Adrenal gland (tissue), 12 donors: ENCODE results near the gene MGST2. TPM values are rescaled to one million over a fixed set of nuclear protein-coding genes. Genes with fewer than 3 reads are reported as not detected.

Experiments used
- DNase-seq, 7 donors: peaks; one replicate each; pipeline ENCODE4 v3.0.0-alpha.2; 2019 to 2020
- H3K27ac ChIP-seq, 5 donors: fragments of 200-600 bp; sonication (generic) in 4 of 5; 1 replicate in 3 of 5; 2 replicates in 2 of 5; pipeline versions ENCODE4 v1.5.1 to v1.8.0; 2016 to 2020; ENCODE audit warnings: mild to moderate bottlenecking in 1 of 5
- H3K27me3 ChIP-seq: fragments of 200-600 bp; 2 replicates; pipeline ENCODE4 v1.8.0; 2021
- H3K36me3 ChIP-seq, 2 donors: fragments of 200-600 bp; replicated peaks in 1 of 2; 1 replicate in 1 of 2; 2 replicates in 1 of 2; pipeline versions ENCODE4 v1.5.1 to v1.8.0; 2018 to 2022
- H3K4me1 ChIP-seq, 2 donors: fragments of 200-600 bp; replicated peaks in 1 of 2; 1 replicate in 1 of 2; 2 replicates in 1 of 2; pipeline versions ENCODE4 v1.5.1 to v1.8.0; 2018 to 2021
- H3K4me3 ChIP-seq, 4 donors: fragments of 200-600 bp; sonication (generic) in 3 of 4; one replicate each; pipeline ENCODE4 v1.5.1; 2016 to 2018
- H3K9me3 ChIP-seq, 3 donors: fragments of 200-600 bp; sonication (generic) in 1 of 3; replicated peaks in 1 of 3; 1 replicate in 2 of 3; 2 replicates in 1 of 3; pipeline versions ENCODE4 v1.5.1 to v1.8.0; 2016 to 2021
- POLR2A ChIP-seq, 2 donors: fragments of 450-650 bp; IDR thresholded peaks; one replicate each; pipeline ENCODE4 v1.6.1; 2017; ENCODE audit warnings: antibody characterized with exemption in 2 of 2, mild to moderate bottlenecking in 2 of 2, moderate library complexity in 1 of 2
- WGBS, 4 donors: extraction: QIAGEN DNeasy Blood & Tissue Kit in 2 of 4; methylation state at CpG; one replicate each; pipeline versions ENCODE4 v1.1.5 to v1.1.7; 2013 to 2017; 5-methylcytosine and 5-hydroxymethylcytosine counted together
- intact Hi-C, 2 donors: fragments of 100-400 bp; cut with DNase I; formaldehyde crosslinking; loops; one replicate each; pipeline versions ENCODE4 v1.14.1 to v1.15.0; 2022 to 2023
- polyA plus RNA-seq, 3 donors: library from polyadenylated mRNA; stranded (reverse); fragments of 200-250 nt in 2 of 3; fragments of 350-450 nt in 1 of 3; fragmentation: Illumina TruSeq in 1 of 3; extraction: RNeasy Lipid Tissue Mini Kit (QIAGEN cat#74804) in 1 of 3; gene quantifications; one replicate each; pipeline ENCODE4 v1.2.3, GENCODE V29; 2013 to 2014
- total RNA-seq, 9 donors: library from RNA; depleted of rRNA in 4 of 9; stranded (reverse); fragments of >200 nt in 4 of 9; fragments of 120-200 nt in 1 of 9; fragmentation: NEBNext Ultra II Directional in 1 of 9; extraction: Animal tissue kit (Norgen Biotek cat#: 25700) in 1 of 9; gene quantifications; one replicate each; pipeline versions ENCODE4 v1.1.0 to v1.2.4, GENCODE V29; 2013 to 2023
- TF ChIP-seq, protein P1 (sequence below), 6 experiments: fragments of 450-650 bp in 4 of 6; fragments of 200-600 bp in 2 of 6; sonication (generic) in 1 of 6; IDR thresholded peaks; 1 replicate in 5 of 6; 2 replicates in 1 of 6; pipeline versions ENCODE4 v1.5.1 to v1.8.0; 2016 to 2021; ENCODE audit warnings: antibody characterized with exemption in 6 of 6, mild to moderate bottlenecking in 2 of 6, moderate library complexity in 1 of 6
- donor health status: healthy with polysubstance abuse.
- donor health status: Bipolar disorder and iron deficiency.
- donor health status: DM: yes; HTN: yes; CAD: no.
- donor health status: DM: no; HTN: no; CAD: no.
- donor health status: DM: no; HTN: no; CAD: no.
- donor health status: DM: yes; HTN: yes; CAD: no.

Gene MGST2
- total and polyA plus RNA-seq, 12 donors: 95.5 to 271 (median 134) TPM

DNA sequence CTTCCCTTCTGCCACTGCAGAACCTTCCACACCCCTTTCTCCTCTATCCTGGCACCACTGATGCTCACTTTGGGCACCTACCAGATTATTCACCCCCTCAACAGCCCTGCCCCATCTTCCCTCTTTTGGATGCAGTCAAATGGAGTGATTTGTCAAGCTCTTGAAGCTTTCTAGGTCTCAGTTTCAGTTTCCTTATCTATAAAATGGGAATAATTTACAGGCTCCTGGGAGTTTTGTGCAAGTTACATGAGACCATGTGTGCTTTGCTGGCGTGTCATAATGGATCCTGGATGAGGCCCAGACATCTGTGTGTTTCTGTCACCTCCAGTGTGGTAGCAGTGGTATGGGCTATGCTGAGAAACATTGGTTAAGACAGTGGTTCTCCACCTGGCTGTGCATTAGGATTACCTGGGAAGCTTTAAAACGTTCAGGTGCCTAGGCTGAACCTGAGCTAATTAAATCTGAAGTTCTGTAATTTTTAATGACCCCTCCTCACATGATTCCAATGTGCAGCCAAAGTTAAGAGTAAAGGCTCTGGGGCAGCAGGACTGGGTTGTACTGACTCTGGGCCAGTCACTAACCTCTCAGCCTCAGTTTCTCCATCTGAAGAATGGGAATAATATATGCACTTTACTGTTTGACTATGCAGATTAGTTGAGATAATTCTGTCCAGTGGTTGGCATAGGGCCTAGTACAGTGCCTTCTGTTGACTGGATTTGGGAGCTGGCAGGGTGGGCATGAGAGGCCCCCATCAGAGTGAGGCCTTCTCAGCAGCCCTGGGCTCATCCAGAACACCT is 6.8 kb upstream of the MGST2 start:
- Histone ChIP-seq H3K27ac (peak overlapping the region in 2 of 5 donors; percentile 57 to 73), H3K4me3 (no peak overlapping the region), H3K27me3 (no peaks in the 10 kb centered on the region), H3K9me3 (no peaks in the 10 kb centered on the region), H3K36me3 (no peaks in the 10 kb centered on the region), H3K4me1 (peaks cover 10 to 19% of the 10 kb centered on the region in 2 donors)
- DNase-seq: no peak
- TF ChIP-seq, protein P1, sequence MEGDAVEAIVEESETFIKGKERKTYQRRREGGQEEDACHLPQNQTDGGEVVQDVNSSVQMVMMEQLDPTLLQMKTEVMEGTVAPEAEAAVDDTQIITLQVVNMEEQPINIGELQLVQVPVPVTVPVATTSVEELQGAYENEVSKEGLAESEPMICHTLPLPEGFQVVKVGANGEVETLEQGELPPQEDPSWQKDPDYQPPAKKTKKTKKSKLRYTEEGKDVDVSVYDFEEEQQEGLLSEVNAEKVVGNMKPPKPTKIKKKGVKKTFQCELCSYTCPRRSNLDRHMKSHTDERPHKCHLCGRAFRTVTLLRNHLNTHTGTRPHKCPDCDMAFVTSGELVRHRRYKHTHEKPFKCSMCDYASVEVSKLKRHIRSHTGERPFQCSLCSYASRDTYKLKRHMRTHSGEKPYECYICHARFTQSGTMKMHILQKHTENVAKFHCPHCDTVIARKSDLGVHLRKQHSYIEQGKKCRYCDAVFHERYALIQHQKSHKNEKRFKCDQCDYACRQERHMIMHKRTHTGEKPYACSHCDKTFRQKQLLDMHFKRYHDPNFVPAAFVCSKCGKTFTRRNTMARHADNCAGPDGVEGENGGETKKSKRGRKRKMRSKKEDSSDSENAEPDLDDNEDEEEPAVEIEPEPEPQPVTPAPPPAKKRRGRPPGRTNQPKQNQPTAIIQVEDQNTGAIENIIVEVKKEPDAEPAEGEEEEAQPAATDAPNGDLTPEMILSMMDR (IDR thresholded peaks at IDR 0.05): no peak
- TF ChIP-seq POLR2A (IDR thresholded peaks at IDR 0.05): no peak
- WGBS, 4 donors: 80 to 89% (median 86%) methylated on average over 2 of the region's 2 CpGs
- intact Hi-C loops: no loop called here

DNA sequence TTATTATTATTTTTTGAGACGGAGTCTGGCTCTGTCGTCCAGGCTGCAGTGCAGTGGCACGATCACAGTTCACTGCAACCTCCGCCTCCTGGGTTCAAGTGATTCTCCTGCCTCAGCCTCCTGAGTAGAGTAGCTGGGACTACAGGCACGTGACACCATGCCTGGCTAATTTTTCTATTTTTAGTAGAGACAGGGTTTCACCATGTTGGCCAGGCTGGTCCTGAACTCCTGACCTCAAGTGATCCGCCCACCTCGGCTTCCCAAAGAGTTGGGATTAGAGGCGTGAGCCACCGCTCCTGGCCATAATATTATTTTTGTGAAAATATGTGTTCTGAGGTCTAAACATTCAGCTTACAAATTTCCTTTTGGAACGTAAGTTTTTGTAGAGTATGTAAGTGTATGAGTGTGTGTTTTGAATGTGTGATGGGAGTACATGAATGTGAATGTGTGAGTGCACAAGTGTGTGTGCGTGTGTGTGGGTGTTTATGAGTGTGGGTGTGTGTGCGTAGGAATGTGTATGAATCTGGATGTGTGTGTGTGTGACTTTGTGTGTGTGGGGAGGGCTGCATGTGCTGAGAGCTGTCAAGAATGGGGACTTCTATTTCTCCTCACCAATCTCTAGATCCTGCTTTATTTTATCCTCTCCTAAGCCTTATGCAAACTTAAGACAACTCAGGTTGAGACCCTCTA is 5.7 kb upstream of the MGST2 start:
- intact Hi-C loops: no loop called here

DNA sequence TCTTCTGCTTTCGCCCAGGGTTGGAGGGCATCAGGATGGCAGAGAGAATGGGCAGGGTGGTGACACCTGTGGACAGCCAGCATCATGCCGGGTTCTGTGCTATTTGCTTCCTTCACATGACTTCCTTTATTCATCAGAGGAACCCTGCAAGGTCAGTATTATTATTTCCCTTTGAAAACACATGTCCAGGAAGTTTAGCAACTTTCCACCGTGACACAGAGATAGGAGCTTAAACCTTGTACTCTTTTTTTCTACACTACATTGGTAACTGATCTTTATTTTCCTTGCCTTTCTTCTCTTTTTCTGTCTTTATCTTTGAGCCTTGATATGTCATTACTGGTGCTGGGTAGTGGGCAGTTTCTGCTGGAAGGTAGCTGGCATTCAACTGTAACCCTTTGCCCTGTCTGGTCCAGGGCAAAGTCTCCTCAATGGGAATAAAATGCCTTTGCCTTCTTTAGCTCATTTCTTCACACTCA is 5.0 kb upstream of the MGST2 start:
- H3K9me3 ChIP-seq: no peaks in the 10 kb centered on the region
- H3K36me3 ChIP-seq: no peaks in the 10 kb centered on the region
- peaks cover 19 to 29% of the 10 kb centered on the region in 2 donors for H3K4me1 ChIP-seq
- intact Hi-C loops: no loop called here
- H3K27me3 ChIP-seq: no peaks in the 10 kb centered on the region
- no peak overlapping the region for H3K4me3 ChIP-seq
- TF ChIP-seq, protein P1 (IDR thresholded peaks at IDR 0.05): no peak
- TF ChIP-seq POLR2A (IDR thresholded peaks at IDR 0.05): no peak
- no peak for DNase-seq
- H3K27ac ChIP-seq: peak overlapping the region in 2 of 5 donors; percentile 31 to 36
- WGBS, 4 donors: 46 to 57% (median 51%) methylated on average over 3 of the region's 3 CpGs

More for the DNA sequence above, 5.7 kb upstream of the MGST2 start:
- WGBS, 4 donors: 89 to 93% (median 91%) methylated on average over 12 of the region's 12 CpGs
- no peak for DNase-seq
- no peaks in the 10 kb centered on the region for H3K9me3 ChIP-seq
- no peak overlapping the region for H3K4me3 ChIP-seq
- no peak overlapping the region for H3K27ac ChIP-seq
- H3K27me3 ChIP-seq: no peaks in the 10 kb centered on the region
- no peaks in the 10 kb centered on the region for H3K36me3 ChIP-seq
- TF ChIP-seq POLR2A (IDR thresholded peaks at IDR 0.05): no peak
- TF ChIP-seq, protein P1 (IDR thresholded peaks at IDR 0.05): no peak
- peaks cover 12 to 22% of the 10 kb centered on the region in 2 donors for H3K4me1 ChIP-seq

- no peaks in the 10 kb centered on the region for H3K9me3 ChIP-seq
- H3K4me1 ChIP-seq: peaks cover 28 to 38% of the 10 kb centered on the region in 2 donors
- H3K27ac ChIP-seq: no peak overlapping the region
- no peaks in the 10 kb centered on the region for H3K27me3 ChIP-seq
- TF ChIP-seq POLR2A (IDR thresholded peaks at IDR 0.05): no peak
- TF ChIP-seq, protein P1 (IDR thresholded peaks at IDR 0.05): no peak
- H3K36me3 ChIP-seq: no peaks in the 10 kb centered on the region
- intact Hi-C loops: no loop called here
- DNase-seq: peak in 1 of 7 donors; percentile 14
- 80 to 100% (median 95%) methylated on average over 1 of the region's 1 CpG for WGBS, 4 donors
- H3K4me3 ChIP-seq: no peak overlapping the region
Measured at GRCh38 chr4:139663561-139664138, 2.0 kb upstream of the MGST2 start.
